H9 (cell line): ENCODE measurements around the gene BTN2A1. TPM values are rescaled to one million over a fixed set of nuclear protein-coding genes. Genes with fewer than 3 reads are reported as not detected.
"Not testable (repeated sequence)": the region's sequence is repeated elsewhere in the genome, so short reads cannot be mapped to it uniquely, and the experiment has no call there.

Experiments
- DNase-seq: peaks from one replicate; pipeline ENCODE4 v3.0.0-alpha.2; 2017
- H2AFZ ChIP-seq: one replicate; pipeline ENCODE4 v1.6.1; 2013; ENCODE audit warnings: mild to moderate bottlenecking, low read length, control low read depth, moderate library complexity
- H2AK5ac ChIP-seq: 2 replicates; pipeline ENCODE4 v1.6.1; 2013; ENCODE audit warnings: low read length, control low read depth, mixed read lengths; ENCODE audit not compliant: insufficient read length
- H2BK120ac ChIP-seq: one replicate; pipeline ENCODE4 v1.6.1; 2013; ENCODE audit warnings: low read depth, mild to moderate bottlenecking, low read length, control low read depth, inconsistent platforms; ENCODE audit not compliant: poor library complexity, severe bottlenecking
- H2BK12ac ChIP-seq: 2 replicates; pipeline ENCODE4 v1.6.1; 2013; ENCODE audit warnings: low read length, control low read depth, mixed read lengths, low read depth; ENCODE audit not compliant: insufficient read length
- H2BK15ac ChIP-seq: 2 replicates; pipeline ENCODE4 v1.6.1; 2013; ENCODE audit warnings: low read depth, low read length, control low read depth
- H2BK20ac ChIP-seq: one replicate; pipeline ENCODE4 v1.6.1; 2013; ENCODE audit warnings: low read depth, mild to moderate bottlenecking, low read length, control low read depth, inconsistent platforms; ENCODE audit not compliant: poor library complexity, severe bottlenecking
- H2BK5ac ChIP-seq: 2 replicates; pipeline ENCODE4 v1.6.1; 2013; ENCODE audit warnings: low read length, control low read depth, mixed read lengths; ENCODE audit not compliant: insufficient read length
- H3K14ac ChIP-seq: 2 replicates; pipeline ENCODE4 v1.6.1; 2013; ENCODE audit warnings: low read length, control low read depth; ENCODE audit not compliant: insufficient read depth
- H3K18ac ChIP-seq: 2 replicates; pipeline ENCODE4 v1.6.1; 2013; ENCODE audit warnings: low read depth, mild to moderate bottlenecking, mixed read lengths, low read length, control low read depth; ENCODE audit not compliant: insufficient read length
- H3K23ac ChIP-seq: 2 replicates; pipeline ENCODE4 v1.6.1; 2013; ENCODE audit warnings: low read length, control low read depth, mixed read lengths, low read depth; ENCODE audit not compliant: insufficient read length
- H3K23me2 ChIP-seq: 2 replicates; pipeline ENCODE4 v1.6.1; 2013; ENCODE audit warnings: low read depth, mild to moderate bottlenecking, mixed read lengths, low read length, control low read depth; ENCODE audit not compliant: insufficient read length, poor library complexity, severe bottlenecking
- H3K27ac ChIP-seq: 2 replicates; pipeline ENCODE4 v1.5.1; 2013; ENCODE audit warnings: low read length, control low read depth, mixed read lengths, low read depth; ENCODE audit not compliant: insufficient read length
- H3K27me3 ChIP-seq: 2 replicates; pipeline ENCODE4 v1.6.1; 2013; ENCODE audit warnings: low read length, control low read depth, inconsistent platforms; ENCODE audit not compliant: insufficient read depth
- H3K4ac ChIP-seq: 2 replicates; pipeline ENCODE4 v1.6.1; 2013; ENCODE audit warnings: low read depth, mild to moderate bottlenecking, control low read depth, inconsistent platforms, low read length, moderate library complexity
- H3K4me1 ChIP-seq: 2 replicates; pipeline ENCODE4 v1.6.1; 2013; ENCODE audit warnings: low read length, control low read depth, inconsistent platforms; ENCODE audit not compliant: insufficient read depth
- H3K4me2 ChIP-seq: 2 replicates; pipeline ENCODE4 v1.6.1; 2013; ENCODE audit warnings: low read length, control low read depth, mixed read lengths; ENCODE audit not compliant: insufficient read length, insufficient read depth
- H3K56ac ChIP-seq: 2 replicates; pipeline ENCODE4 v1.6.1; 2013; ENCODE audit warnings: low read depth, mild to moderate bottlenecking, mixed read lengths, low read length, control low read depth; ENCODE audit not compliant: insufficient read length
- H3K79me1 ChIP-seq: 2 replicates; pipeline ENCODE4 v1.6.1; 2013; ENCODE audit warnings: low read depth, mild to moderate bottlenecking, moderate library complexity, low read length, control low read depth, inconsistent platforms; ENCODE audit not compliant: insufficient read depth, poor library complexity, severe bottlenecking
- H3K79me2 ChIP-seq: 2 replicates; pipeline ENCODE4 v1.6.1; 2013; ENCODE audit warnings: low read length, control low read depth, inconsistent platforms; ENCODE audit not compliant: insufficient read depth
- H3K9ac ChIP-seq: 2 replicates; pipeline ENCODE4 v1.6.1; 2013; ENCODE audit warnings: low read length, control low read depth, mixed read lengths; ENCODE audit not compliant: insufficient read length; ENCODE audit errors: extremely low read depth
- H3K9me3 ChIP-seq: one replicate; pipeline ENCODE4 v1.6.1; 2013; ENCODE audit warnings: low read depth, low read length, inconsistent platforms; ENCODE audit not compliant: control insufficient read depth
- H3T11ph ChIP-seq: one replicate; pipeline ENCODE4 v1.6.1; 2013; ENCODE audit warnings: mild to moderate bottlenecking, low read length, control low read depth, inconsistent platforms
- H4K20me1 ChIP-seq: one replicate; pipeline ENCODE4 v1.6.1; 2013; ENCODE audit not compliant: control insufficient read depth, insufficient read length, insufficient read depth
- H4K5ac ChIP-seq: 2 replicates; pipeline ENCODE4 v1.6.1; 2013; ENCODE audit warnings: low read depth, mild to moderate bottlenecking, mixed read lengths, low read length, control low read depth; ENCODE audit not compliant: insufficient read length
- H4K8ac ChIP-seq: replicated peaks from 2 replicates; pipeline ENCODE4 v1.6.1; 2013; ENCODE audit warnings: low read length, control low read depth, mixed read lengths, low read depth; ENCODE audit not compliant: insufficient read length
- H4K91ac ChIP-seq: 2 replicates; pipeline ENCODE4 v1.6.1; 2013; ENCODE audit warnings: low read depth, mild to moderate bottlenecking, moderate library complexity, mixed read lengths, low read length, control low read depth; ENCODE audit not compliant: insufficient read length
- H3K27ac Mint-ChIP-seq, 3 experiments: 2 replicates in 2 of 3; 3 replicates in 1 of 3; pipeline ENCODE4 v1.8.0; 2020 to 2021; ENCODE audit warnings: mixed read lengths in 3 of 3, mild to moderate bottlenecking in 1 of 3, moderate library complexity in 1 of 3
- H3K27me3 Mint-ChIP-seq: 2 replicates; pipeline ENCODE4 v1.8.0; 2021; ENCODE audit warnings: low read depth, mild to moderate bottlenecking, moderate library complexity, mixed read lengths
- H3K36me3 Mint-ChIP-seq, 3 experiments: 2 replicates in 2 of 3; 3 replicates in 1 of 3; pipeline ENCODE4 v1.8.0; 2020 to 2021; ENCODE audit warnings: low read depth in 3 of 3, mixed read lengths in 3 of 3; ENCODE audit not compliant: insufficient read depth in 1 of 3
- H3K4me1 Mint-ChIP-seq, 2 experiments: 2 replicates each; pipeline ENCODE4 v1.8.0; 2020; ENCODE audit warnings: mixed read lengths in 2 of 2
- H3K4me3 Mint-ChIP-seq, 2 experiments: 2 replicates in 1 of 2; 3 replicates in 1 of 2; pipeline ENCODE4 v1.8.0; 2020 to 2021; ENCODE audit warnings: mild to moderate bottlenecking in 2 of 2, mixed read lengths in 2 of 2, moderate library complexity in 1 of 2
- H3K9me3 Mint-ChIP-seq, 2 experiments: 2 replicates in 1 of 2; 3 replicates in 1 of 2; pipeline ENCODE4 v1.8.0; 2020; ENCODE audit warnings: mild to moderate bottlenecking in 2 of 2, mixed read lengths in 2 of 2, moderate library complexity in 1 of 2
- WGBS: extraction: QIAGEN DNeasy Blood & Tissue Kit; methylation state at CpG from one replicate; pipeline ENCODE4 v1.1.7; 2013; ENCODE audit warnings: missing lambda C conversion rate, low lambda C conversion rate, mixed read lengths; ENCODE audit not compliant: insufficient read length; ENCODE audit errors: extremely low coverage; 5-methylcytosine and 5-hydroxymethylcytosine counted together
- total RNA-seq: library from RNA; stranded (reverse); gene quantifications from 2 replicates; pipeline ENCODE4 v1.2.1, GENCODE V29; 2021
- TF ChIP-seq, protein P1 (sequence below): fragments of 200-600 bp; sonication (generic); conservative IDR thresholded peaks from 3 replicates; pipeline ENCODE4 v1.8.0; 2021; ENCODE audit warnings: antibody characterized with exemption, mild to moderate bottlenecking

Gene BTN2A1
- total RNA-seq, 1 experiment from 2014 or later: 18.4 TPM

DNA sequence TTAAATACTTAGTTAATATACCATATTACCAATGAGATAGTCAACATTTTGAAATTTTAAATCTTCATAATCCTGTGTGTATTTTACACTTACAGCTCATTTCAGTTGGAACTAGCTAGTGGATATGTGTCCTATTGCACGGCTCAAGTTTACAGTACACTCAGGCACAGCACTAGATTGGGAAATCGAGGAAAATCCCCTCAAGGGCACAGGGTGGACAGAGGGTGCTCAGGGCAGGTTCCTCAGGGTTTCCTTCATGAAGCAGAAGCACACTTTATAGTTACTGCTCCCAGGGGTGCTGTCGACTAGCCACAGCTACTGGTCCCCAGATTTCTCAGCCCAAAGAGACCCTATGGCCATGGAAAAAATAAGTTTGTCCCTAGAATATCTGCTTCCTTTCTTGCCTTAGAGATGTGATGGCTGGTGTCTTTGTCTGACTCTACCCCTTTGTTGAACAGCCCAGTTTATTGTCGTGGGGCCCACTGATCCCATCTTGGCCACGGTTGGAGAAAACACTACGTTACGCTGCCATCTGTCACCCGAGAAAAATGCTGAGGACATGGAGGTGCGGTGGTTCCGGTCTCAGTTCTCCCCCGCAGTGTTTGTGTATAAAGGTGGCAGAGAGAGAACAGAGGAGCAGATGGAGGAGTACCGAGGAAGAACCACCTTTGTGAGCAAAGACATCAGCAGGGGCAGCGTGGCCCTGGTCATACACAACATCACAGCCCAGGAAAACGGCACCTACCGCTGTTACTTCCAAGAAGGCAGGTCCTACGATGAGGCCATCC lies 1.5 kb downstream of the BTN2A1 start:
- Histone ChIP-seq H2BK5ac (no peak overlapping the region), H3K18ac (no peak overlapping the region), H4K20me1 (no peaks in the 10 kb centered on the region), H2AFZ (no peak overlapping the region), H2BK120ac (no peak overlapping the region), H3K9me3 (no peaks in the 10 kb centered on the region), H3K4me2 (no peak overlapping the region), H2AK5ac (no peak overlapping the region), H3K27ac (no peak overlapping the region), H3K23me2 (peaks cover 4% of the 10 kb centered on the region), H3K4me1 (peaks cover 3% of the 10 kb centered on the region; the same call in 1 of the 2 replicates), H4K5ac (no peak overlapping the region), H2BK12ac (no peak overlapping the region), H4K91ac (no peak overlapping the region), H2BK15ac (no peak overlapping the region), H4K8ac (no peak overlapping the region), H3T11ph (no peak overlapping the region), H3K79me2 (no peaks in the 10 kb centered on the region), H3K14ac (no peak overlapping the region), H2BK20ac (no peak overlapping the region), H3K23ac (no peak overlapping the region), H3K4ac (no peak overlapping the region), H3K79me1 (no peaks in the 10 kb centered on the region), H3K9ac (no peak overlapping the region), H3K27me3 (no peaks in the 10 kb centered on the region), H3K56ac (no peak overlapping the region)
- no CpG with 5 or more reads among the region's 16 CpGs for WGBS
- H3K4me1 Mint-ChIP-seq: peaks cover 15 to 19% of the 10 kb centered on the region in 2 experiments
- peak overlapping the region; percentile 27 to 46 for H3K4me3 Mint-ChIP-seq
- H3K36me3 Mint-ChIP-seq: peaks cover 38 to 47% (median 46%) of the 10 kb centered on the region in 3 experiments
- no peaks in the 10 kb centered on the region for H3K9me3 Mint-ChIP-seq
- TF ChIP-seq, protein P1, sequence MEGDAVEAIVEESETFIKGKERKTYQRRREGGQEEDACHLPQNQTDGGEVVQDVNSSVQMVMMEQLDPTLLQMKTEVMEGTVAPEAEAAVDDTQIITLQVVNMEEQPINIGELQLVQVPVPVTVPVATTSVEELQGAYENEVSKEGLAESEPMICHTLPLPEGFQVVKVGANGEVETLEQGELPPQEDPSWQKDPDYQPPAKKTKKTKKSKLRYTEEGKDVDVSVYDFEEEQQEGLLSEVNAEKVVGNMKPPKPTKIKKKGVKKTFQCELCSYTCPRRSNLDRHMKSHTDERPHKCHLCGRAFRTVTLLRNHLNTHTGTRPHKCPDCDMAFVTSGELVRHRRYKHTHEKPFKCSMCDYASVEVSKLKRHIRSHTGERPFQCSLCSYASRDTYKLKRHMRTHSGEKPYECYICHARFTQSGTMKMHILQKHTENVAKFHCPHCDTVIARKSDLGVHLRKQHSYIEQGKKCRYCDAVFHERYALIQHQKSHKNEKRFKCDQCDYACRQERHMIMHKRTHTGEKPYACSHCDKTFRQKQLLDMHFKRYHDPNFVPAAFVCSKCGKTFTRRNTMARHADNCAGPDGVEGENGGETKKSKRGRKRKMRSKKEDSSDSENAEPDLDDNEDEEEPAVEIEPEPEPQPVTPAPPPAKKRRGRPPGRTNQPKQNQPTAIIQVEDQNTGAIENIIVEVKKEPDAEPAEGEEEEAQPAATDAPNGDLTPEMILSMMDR: no peak
- peak overlapping the region in 1 of 3 experiments; percentile 37; a peak in 1 of 7 replicates for H3K27ac Mint-ChIP-seq
- H3K27me3 Mint-ChIP-seq: no peaks in the 10 kb centered on the region
- DNase-seq: no peak

DNA sequence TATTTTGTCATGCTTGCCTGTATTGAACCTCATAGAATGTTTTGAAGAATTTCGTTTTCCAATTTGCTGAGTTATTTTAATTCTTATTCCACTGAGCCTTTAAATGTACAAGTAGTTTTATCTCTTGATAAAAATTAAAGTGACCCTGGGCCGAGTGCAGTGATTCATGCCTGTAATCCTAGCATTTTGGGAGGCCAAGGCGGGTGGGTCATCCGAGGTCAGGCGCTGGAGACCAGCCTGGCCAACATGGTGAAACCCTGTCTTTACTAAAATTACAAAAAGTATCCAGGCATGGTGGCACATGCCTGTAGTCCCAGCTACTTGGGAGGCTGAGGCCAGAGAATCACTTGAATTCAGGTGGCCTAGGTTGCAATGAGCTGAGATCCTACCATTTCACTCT lies 3.6 kb downstream of the BTN2A1 start:
- H4K8ac ChIP-seq, H2AK5ac ChIP-seq, DNase-seq, H3K9ac ChIP-seq, H3K79me1 ChIP-seq, H3K79me2 ChIP-seq, H2BK20ac ChIP-seq, H3K14ac ChIP-seq, H2AFZ ChIP-seq, H3K27ac ChIP-seq, H3K9me3 ChIP-seq, H3K4me2 ChIP-seq, H4K91ac ChIP-seq, H3K23me2 ChIP-seq, H3T11ph ChIP-seq, H3K18ac ChIP-seq, H4K20me1 ChIP-seq, H2BK15ac ChIP-seq, H3K4me3 Mint-ChIP-seq, H2BK12ac ChIP-seq, H3K27me3 ChIP-seq, H3K23ac ChIP-seq, H2BK120ac ChIP-seq, H3K9me3 Mint-ChIP-seq, H3K4ac ChIP-seq, H4K5ac ChIP-seq, H3K27ac Mint-ChIP-seq, H2BK5ac ChIP-seq, H3K4me1 ChIP-seq, H3K27me3 Mint-ChIP-seq, H3K56ac ChIP-seq: not testable (repeated sequence)
- no CpG with 5 or more reads among the region's 5 CpGs for whole genome bisulfite sequencing
- peaks cover 51 to 68% (median 66%) of the 10 kb centered on the region in 3 experiments for H3K36me3 Mint-ChIP-seq
- peaks cover 15 to 19% of the 10 kb centered on the region in 2 experiments for H3K4me1 Mint-ChIP-seq
